ENCODE measurements around the gene ATP5ME. TPM values are rescaled to one million over a fixed set of nuclear protein-coding genes. Genes with fewer than 3 reads are reported as not detected.

Gene ATP5ME
- total and polyA plus RNA-seq, 2 of the 13 experiments (the other 11 are each of a cell fraction or from before 2014, with no cell fraction given), result 305 to 753 TPM

GRCh38 chr4:674172-675035, at the start of gene ATP5ME, which contains the start of gene MYL5 (continued):
- peak; percentile 68; the same call in 1 of the 2 replicates for TF ChIP-seq GMEB1 (CRISPR knock-in tag; IDR thresholded peaks at IDR 0.05; ENCODE audit: borderline replicate concordance)
- no peak for TF ChIP-seq ZNF432 (CRISPR knock-in tag; IDR thresholded peaks at IDR 0.05; ENCODE audit: borderline replicate concordance)
- peak; percentile 87 for TF ChIP-seq ZBTB7B (CRISPR knock-in tag; IDR thresholded peaks at IDR 0.05)
- TF ChIP-seq ZNF205 (CRISPR knock-in tag; IDR thresholded peaks at IDR 0.05), result no peak; the same call in 1 of the 2 replicates
- TF ChIP-seq ESRRA (CRISPR knock-in tag; IDR thresholded peaks at IDR 0.05; ENCODE audit: low read depth), result peak; percentile 72
- peak; percentile 89 for TF ChIP-seq ZNF709 (CRISPR knock-in tag; IDR thresholded peaks at IDR 0.05)
- no peak for TF ChIP-seq ARID2 (CRISPR knock-in tag; IDR thresholded peaks at IDR 0.05; ENCODE audit: borderline replicate concordance)
- TF ChIP-seq PCBP2 (optimal IDR thresholded peaks at IDR 0.05; ENCODE audit: low read depth, low read length, poor library complexity, severe bottlenecking), result no peak
- peak; percentile 20; the same call in 1 of the 2 replicates for TF ChIP-seq LBX2 (CRISPR knock-in tag; IDR thresholded peaks at IDR 0.05; ENCODE audit: borderline replicate concordance)
- peak; percentile 100 for TF ChIP-seq CREB1 (IDR thresholded peaks at IDR 0.05)
- no peak for TF ChIP-seq CREB1 (CRISPR knock-in tag; IDR thresholded peaks at IDR 0.05)
- TF ChIP-seq ZNF550 (CRISPR knock-in tag; IDR thresholded peaks at IDR 0.05; ENCODE audit: borderline replicate concordance), result no peak
- TF ChIP-seq ZZZ3 (CRISPR knock-in tag; IDR thresholded peaks at IDR 0.05; ENCODE audit: borderline replicate concordance), result no peak; the same call in 1 of the 2 replicates
- TF ChIP-seq PREB (CRISPR knock-in tag; IDR thresholded peaks at IDR 0.05), result 0 out of 2 replicates have a peak, but pooled peaks have one; percentile 14
- TF ChIP-seq, protein P1, sequence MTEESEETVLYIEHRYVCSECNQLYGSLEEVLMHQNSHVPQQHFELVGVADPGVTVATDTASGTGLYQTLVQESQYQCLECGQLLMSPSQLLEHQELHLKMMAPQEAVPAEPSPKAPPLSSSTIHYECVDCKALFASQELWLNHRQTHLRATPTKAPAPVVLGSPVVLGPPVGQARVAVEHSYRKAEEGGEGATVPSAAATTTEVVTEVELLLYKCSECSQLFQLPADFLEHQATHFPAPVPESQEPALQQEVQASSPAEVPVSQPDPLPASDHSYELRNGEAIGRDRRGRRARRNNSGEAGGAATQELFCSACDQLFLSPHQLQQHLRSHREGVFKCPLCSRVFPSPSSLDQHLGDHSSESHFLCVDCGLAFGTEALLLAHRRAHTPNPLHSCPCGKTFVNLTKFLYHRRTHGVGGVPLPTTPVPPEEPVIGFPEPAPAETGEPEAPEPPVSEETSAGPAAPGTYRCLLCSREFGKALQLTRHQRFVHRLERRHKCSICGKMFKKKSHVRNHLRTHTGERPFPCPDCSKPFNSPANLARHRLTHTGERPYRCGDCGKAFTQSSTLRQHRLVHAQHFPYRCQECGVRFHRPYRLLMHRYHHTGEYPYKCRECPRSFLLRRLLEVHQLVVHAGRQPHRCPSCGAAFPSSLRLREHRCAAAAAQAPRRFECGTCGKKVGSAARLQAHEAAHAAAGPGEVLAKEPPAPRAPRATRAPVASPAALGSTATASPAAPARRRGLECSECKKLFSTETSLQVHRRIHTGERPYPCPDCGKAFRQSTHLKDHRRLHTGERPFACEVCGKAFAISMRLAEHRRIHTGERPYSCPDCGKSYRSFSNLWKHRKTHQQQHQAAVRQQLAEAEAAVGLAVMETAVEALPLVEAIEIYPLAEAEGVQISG (CRISPR knock-in tag; IDR thresholded peaks at IDR 0.05), result peak; percentile 85
- peak; percentile 22; the same call in 1 of the 2 replicates for TF ChIP-seq HNF4G (IDR thresholded peaks at IDR 0.05; ENCODE audit: borderline replicate concordance, low read depth, low read length)
- TF ChIP-seq HNF4G (CRISPR knock-in tag; IDR thresholded peaks at IDR 0.05; ENCODE audit: borderline replicate concordance, low read depth), result no peak
- no peak for TF ChIP-seq ARID3A (IDR thresholded peaks at IDR 0.05; ENCODE audit: low read depth, low read length)
- no peak for TF ChIP-seq ZNF816 (CRISPR knock-in tag; IDR thresholded peaks at IDR 0.05; ENCODE audit: borderline replicate concordance)
- no peak for TF ChIP-seq ZKSCAN5 (CRISPR knock-in tag; IDR thresholded peaks at IDR 0.05)
- no peak for TF ChIP-seq RBM22 (optimal IDR thresholded peaks at IDR 0.05; ENCODE audit: low read length)

Measured in HepG2 (cell line).